Breast epithelium (tissue), 3 donors: ENCODE data around the gene SNAI3.

Source experiments
- POLR2A ChIP-seq: fragments of 450-650 bp; IDR thresholded peaks from one replicate; pipeline ENCODE4 v1.6.1; 2016; ENCODE audit warnings: antibody characterized with exemption, mild to moderate bottlenecking, moderate library complexity
- TF ChIP-seq, protein P1 (sequence below), 3 donors: fragments of 450-650 bp; IDR thresholded peaks; one replicate each; pipeline ENCODE4 v1.5.1; 2016 to 2017; ENCODE audit warnings: antibody characterized with exemption in 3 of 3, mild to moderate bottlenecking in 3 of 3, moderate library complexity in 3 of 3

DNA sequence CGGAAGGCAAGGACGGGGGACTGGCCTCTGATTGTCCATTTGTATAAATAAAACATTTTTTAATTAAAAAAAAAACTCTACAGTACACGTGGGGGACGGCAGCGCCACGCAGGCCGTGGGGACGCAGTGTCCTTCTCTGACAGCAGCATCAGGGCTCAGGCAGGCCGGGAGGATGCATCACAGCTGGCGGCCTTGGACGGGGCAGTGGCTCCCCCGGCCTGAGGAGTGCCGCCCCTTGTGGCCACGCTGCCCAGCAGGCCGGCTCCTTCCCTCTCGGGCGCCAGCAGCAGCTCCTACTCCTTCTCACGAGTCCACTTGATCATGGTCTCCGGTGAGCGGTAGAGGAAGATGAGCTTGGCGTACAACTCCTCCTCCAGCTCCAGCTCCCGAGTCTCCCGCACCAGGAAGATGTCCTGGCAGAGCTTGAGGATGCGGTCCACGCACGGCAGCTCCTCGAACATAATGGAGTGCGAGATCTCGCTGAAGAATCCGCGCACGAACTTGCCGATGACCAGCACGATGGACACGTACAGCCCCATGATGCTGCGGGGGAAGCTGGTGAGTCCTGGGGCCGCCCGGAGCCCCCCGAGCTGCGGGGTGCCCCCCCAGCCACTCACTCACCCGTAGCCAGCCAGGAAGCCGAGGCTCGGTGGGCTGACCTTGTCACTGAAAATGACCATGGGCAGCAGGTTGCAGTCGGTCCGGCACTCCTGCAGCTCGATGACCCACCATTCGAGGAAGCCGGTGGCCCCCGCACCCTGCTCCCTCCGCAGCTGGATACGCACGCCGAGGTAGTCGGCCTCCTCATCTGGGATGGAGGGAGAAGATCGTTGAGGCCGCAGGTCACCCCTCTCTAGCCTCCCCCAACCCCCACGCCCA is 29.2 kb upstream of the SNAI3 start:
- TF ChIP-seq POLR2A: no peak
- TF ChIP-seq, protein P1, sequence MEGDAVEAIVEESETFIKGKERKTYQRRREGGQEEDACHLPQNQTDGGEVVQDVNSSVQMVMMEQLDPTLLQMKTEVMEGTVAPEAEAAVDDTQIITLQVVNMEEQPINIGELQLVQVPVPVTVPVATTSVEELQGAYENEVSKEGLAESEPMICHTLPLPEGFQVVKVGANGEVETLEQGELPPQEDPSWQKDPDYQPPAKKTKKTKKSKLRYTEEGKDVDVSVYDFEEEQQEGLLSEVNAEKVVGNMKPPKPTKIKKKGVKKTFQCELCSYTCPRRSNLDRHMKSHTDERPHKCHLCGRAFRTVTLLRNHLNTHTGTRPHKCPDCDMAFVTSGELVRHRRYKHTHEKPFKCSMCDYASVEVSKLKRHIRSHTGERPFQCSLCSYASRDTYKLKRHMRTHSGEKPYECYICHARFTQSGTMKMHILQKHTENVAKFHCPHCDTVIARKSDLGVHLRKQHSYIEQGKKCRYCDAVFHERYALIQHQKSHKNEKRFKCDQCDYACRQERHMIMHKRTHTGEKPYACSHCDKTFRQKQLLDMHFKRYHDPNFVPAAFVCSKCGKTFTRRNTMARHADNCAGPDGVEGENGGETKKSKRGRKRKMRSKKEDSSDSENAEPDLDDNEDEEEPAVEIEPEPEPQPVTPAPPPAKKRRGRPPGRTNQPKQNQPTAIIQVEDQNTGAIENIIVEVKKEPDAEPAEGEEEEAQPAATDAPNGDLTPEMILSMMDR (IDR thresholded peaks at IDR 0.05): no peak
